HG02588 (cell line): ENCODE results near the gene GP2.

Experiments used
- ATAC-seq: cut with Tn5 transposase; IDR thresholded peaks from one replicate; pipeline ENCODE4 v1.9.1; 2021; ENCODE audit warnings: mild to moderate bottlenecking, moderate library complexity; ENCODE audit not compliant: unreplicated experiment

The GP2 gene

GRCh38 chr16:20327444-20328041 lies at the start of gene GP2:
GP2 (minus strand) TSS chr16:20327513; CDS start chr16:20326431, 1,082 bp downstream.
- ATAC-seq, result no peak

GRCh38 chr16:20372701-20373100 lies 45.4 kb upstream of the GP2 start:
- no peak for ATAC-seq

- no peak for ATAC-seq
Observed at GRCh38 chr16:20369452-20370054, 42.2 kb upstream of the GP2 start.

- ATAC-seq, result no peak
Observed at GRCh38 chr16:20364051-20364450, 36.7 kb upstream of the GP2 start.

GRCh38 chr16:20363191-20363590 lies 35.9 kb upstream of the GP2 start:
- ATAC-seq, result no peak

GRCh38 chr16:20359997-20360396 lies 32.7 kb upstream of the GP2 start:
- no peak for ATAC-seq

- no peak for ATAC-seq
Observed at GRCh38 chr16:20355114-20355782, 27.9 kb upstream of the GP2 start.

- no peak for ATAC-seq
Observed at GRCh38 chr16:20353379-20353778, 26.1 kb upstream of the GP2 start.

GRCh38 chr16:20352615-20353014 lies 25.3 kb upstream of the GP2 start, which contains the start of gene UMOD:
UMOD (minus strand) TSS chr16:20352715; CDS start chr16:20350737, 1,978 bp downstream.
- no peak for ATAC-seq

GRCh38 chr16:20349615-20350014 lies 22.3 kb upstream of the GP2 start:
- ATAC-seq, result no peak

GRCh38 chr16:20348365-20349185 lies 21.3 kb upstream of the GP2 start:
- ATAC-seq, result no peak

- ATAC-seq, result no peak
Observed at GRCh38 chr16:20347666-20348364, 20.5 kb upstream of the GP2 start.

GRCh38 chr16:20344611-20345010 lies 17.3 kb upstream of the GP2 start:
- no peak for ATAC-seq

- no peak for ATAC-seq
Observed at GRCh38 chr16:20339744-20340143, 12.4 kb upstream of the GP2 start.

- no peak for ATAC-seq
Observed at GRCh38 chr16:20336955-20337354, 9.6 kb upstream of the GP2 start.

- ATAC-seq, result no peak
Observed at GRCh38 chr16:20334396-20334795, 7.1 kb upstream of the GP2 start.

GRCh38 chr16:20333120-20333519 lies 5.8 kb upstream of the GP2 start:
- ATAC-seq, result no peak

- no peak for ATAC-seq
Observed at GRCh38 chr16:20332411-20332810, 5.1 kb upstream of the GP2 start.

GRCh38 chr16:20331635-20332034 lies 4.3 kb upstream of the GP2 start:
- no peak for ATAC-seq

- ATAC-seq, result no peak
Observed at GRCh38 chr16:20329392-20330138, 2.3 kb upstream of the GP2 start.
